Measurements from ENCODE around the gene GRK4.

Gene GRK4

DNA sequence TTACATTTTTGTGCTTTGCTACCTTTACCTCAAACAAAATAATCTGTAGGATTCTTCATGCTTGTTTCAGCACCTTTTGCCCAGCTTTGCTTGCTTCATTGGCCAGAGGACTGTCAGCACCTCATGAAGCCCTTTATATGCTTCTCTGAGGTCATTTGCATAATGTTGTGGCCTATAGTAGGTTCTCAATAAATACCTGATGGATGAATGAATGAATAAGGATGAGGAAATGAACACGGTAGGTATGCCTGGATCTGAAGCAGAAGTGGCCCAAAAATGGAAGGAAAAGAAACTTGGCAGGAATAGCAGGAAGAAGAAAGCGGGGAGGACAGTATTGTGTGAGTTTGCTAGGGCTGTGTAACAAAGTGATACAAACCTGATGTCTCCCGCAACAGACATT, 7.9 kb downstream of the GRK4 start:
- Histone ChIP-seq H3K9me2 (replicated peaks; ENCODE audit: insufficient read depth, low read length) (no peaks in the 10 kb centered on the region), H3K4me3 (ENCODE audit: insufficient read depth, low read length, poor library complexity, severe bottlenecking) (no peak overlapping the region), H3K36me3 (ENCODE audit: low read length) (no peaks in the 10 kb centered on the region), H4K20me1 (ENCODE audit: low read depth, low read length) (no peaks in the 10 kb centered on the region), H3F3A (ENCODE audit: insufficient read depth) (no peaks in the 10 kb centered on the region; the same call in 1 of the 2 replicates), H3K27ac (ENCODE audit: low read depth, low read length) (no peak overlapping the region), H3K9ac (ENCODE audit: low read length) (no peak overlapping the region), H3K27me3 (ENCODE audit: low read length) (no peaks in the 10 kb centered on the region), H2AFZ (ENCODE audit: low read depth, low read length, severe bottlenecking) (no peak overlapping the region), H3K79me2 (ENCODE audit: insufficient read depth, low read length) (peaks cover 5% of the 10 kb centered on the region; the same call in 1 of the 2 replicates), H3K9me3 (ENCODE audit: insufficient read depth, low read length) (no peaks in the 10 kb centered on the region), H3K4me2 (ENCODE audit: low read depth, low read length, poor library complexity, severe bottlenecking) (no peak overlapping the region)
- TF ChIP-seq, protein P1, sequence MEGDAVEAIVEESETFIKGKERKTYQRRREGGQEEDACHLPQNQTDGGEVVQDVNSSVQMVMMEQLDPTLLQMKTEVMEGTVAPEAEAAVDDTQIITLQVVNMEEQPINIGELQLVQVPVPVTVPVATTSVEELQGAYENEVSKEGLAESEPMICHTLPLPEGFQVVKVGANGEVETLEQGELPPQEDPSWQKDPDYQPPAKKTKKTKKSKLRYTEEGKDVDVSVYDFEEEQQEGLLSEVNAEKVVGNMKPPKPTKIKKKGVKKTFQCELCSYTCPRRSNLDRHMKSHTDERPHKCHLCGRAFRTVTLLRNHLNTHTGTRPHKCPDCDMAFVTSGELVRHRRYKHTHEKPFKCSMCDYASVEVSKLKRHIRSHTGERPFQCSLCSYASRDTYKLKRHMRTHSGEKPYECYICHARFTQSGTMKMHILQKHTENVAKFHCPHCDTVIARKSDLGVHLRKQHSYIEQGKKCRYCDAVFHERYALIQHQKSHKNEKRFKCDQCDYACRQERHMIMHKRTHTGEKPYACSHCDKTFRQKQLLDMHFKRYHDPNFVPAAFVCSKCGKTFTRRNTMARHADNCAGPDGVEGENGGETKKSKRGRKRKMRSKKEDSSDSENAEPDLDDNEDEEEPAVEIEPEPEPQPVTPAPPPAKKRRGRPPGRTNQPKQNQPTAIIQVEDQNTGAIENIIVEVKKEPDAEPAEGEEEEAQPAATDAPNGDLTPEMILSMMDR (IDR thresholded peaks at IDR 0.05; ENCODE audit: insufficient read depth, low read length, poor library complexity, severe bottlenecking): no peak
- no peak for TF ChIP-seq EZH2phosphoT487 (conservative IDR thresholded peaks at IDR 0.05; ENCODE audit: low read length)

DNA sequence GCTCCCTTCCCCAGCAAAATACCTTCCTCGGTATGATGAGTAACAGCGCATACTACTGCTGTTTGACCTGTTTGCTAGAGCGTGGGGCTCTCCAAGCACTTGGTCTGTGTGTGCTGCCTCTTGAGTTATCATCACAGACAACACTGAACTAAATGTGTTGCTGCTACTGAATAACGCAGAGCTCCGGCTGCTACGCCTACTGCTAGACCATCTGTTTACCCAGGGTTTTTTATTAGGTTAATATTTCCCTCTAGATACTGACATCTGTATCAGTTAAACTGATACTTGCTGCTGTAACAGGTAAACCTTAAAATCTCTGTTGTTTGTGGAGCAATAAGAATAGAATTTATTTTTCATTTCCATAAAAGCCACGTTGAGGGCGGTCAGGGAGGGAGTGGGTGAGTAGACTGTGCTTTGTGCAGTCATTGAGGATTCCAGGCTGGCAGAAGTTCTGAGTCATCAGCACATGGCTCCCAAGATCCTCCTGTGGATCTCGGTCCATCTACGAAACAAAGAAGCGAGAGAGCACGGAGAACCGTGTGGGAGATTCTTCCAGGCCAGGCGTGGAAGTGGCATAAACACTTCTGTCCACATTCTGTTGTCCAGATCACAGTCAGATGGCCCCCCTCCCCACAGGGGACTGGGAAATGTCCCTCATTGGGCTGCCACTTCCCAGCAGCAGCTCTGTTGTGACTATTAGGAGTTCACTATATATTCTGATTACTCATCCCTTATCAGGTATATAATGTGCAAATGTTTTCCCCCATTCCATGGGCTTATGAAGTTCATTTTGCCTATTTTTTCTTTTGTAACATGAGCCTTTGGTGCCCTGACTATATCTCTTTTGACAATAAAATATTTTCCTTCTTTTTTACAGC, 14.1 kb downstream of the GRK4 start:
- no peaks in the 10 kb centered on the region for H3K79me2 ChIP-seq (ENCODE audit: insufficient read depth, low read length)
- no peaks in the 10 kb centered on the region for H3K9me2 ChIP-seq (replicated peaks; ENCODE audit: insufficient read depth, low read length)
- TF ChIP-seq EZH2phosphoT487 (conservative IDR thresholded peaks at IDR 0.05; ENCODE audit: low read length): no peak
- TF ChIP-seq, protein P1 (IDR thresholded peaks at IDR 0.05; ENCODE audit: insufficient read depth, low read length, poor library complexity, severe bottlenecking): no peak
- no peaks in the 10 kb centered on the region for H3K36me3 ChIP-seq (ENCODE audit: low read length)
- H3K9me3 ChIP-seq (ENCODE audit: insufficient read depth, low read length): peaks cover 25% of the 10 kb centered on the region; the same call in 1 of the 2 replicates
- no peak overlapping the region for H2AFZ ChIP-seq (ENCODE audit: low read depth, low read length, severe bottlenecking)
- no peaks in the 10 kb centered on the region for H4K20me1 ChIP-seq (ENCODE audit: low read depth, low read length)
- H3K27me3 ChIP-seq (ENCODE audit: low read length): no peaks in the 10 kb centered on the region
- no peak overlapping the region for H3K4me2 ChIP-seq (ENCODE audit: low read depth, low read length, poor library complexity, severe bottlenecking)
- no peak overlapping the region for H3K27ac ChIP-seq (ENCODE audit: low read depth, low read length)
- H3K4me3 ChIP-seq (ENCODE audit: insufficient read depth, low read length, poor library complexity, severe bottlenecking): no peak overlapping the region
- no peak overlapping the region for H3K9ac ChIP-seq (ENCODE audit: low read length)
- H3F3A ChIP-seq (ENCODE audit: insufficient read depth): no peaks in the 10 kb centered on the region

DNA sequence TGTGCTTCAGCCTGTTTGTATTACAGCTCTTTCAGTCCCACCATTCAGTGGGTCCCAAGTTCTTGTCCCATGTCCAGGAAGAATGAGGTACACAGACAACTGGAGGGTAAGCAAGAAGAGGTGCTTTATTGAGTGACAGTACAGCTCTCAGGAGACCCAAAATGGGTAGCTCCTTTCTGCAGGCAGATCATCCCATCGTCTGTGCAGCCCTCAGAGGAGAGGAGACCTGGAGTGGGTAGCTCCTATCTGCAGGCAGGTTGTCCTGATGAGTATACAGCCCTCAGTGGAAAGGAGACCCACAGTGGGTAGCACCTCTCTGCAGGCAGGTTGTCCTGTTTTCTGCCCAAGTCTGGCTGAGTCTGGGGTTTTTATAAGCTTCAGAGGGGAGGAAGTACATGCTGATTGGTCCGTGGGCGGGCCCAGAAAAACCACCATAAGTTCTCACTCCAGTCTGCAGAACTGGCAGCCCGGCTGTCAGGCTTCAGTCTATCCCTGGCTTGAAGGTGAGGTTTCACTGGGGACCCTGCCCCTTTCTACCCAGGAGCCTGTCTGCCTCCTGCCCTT, 18.0 kb downstream of the GRK4 start:
- no peaks in the 10 kb centered on the region for H3F3A ChIP-seq (ENCODE audit: insufficient read depth)
- H3K9me2 ChIP-seq (replicated peaks; ENCODE audit: insufficient read depth, low read length): no peaks in the 10 kb centered on the region
- H3K36me3 ChIP-seq (ENCODE audit: low read length): no peaks in the 10 kb centered on the region
- H3K9me3 ChIP-seq (ENCODE audit: insufficient read depth, low read length): peaks cover 37% of the 10 kb centered on the region; the same call in 1 of the 2 replicates
- H3K27ac ChIP-seq (ENCODE audit: low read depth, low read length): no peak overlapping the region
- no peak overlapping the region for H3K9ac ChIP-seq (ENCODE audit: low read length)
- no peaks in the 10 kb centered on the region for H3K27me3 ChIP-seq (ENCODE audit: low read length)
- H3K4me3 ChIP-seq (ENCODE audit: insufficient read depth, low read length, poor library complexity, severe bottlenecking): no peak overlapping the region
- no peak for TF ChIP-seq EZH2phosphoT487 (conservative IDR thresholded peaks at IDR 0.05; ENCODE audit: low read length)
- TF ChIP-seq, protein P1 (IDR thresholded peaks at IDR 0.05; ENCODE audit: insufficient read depth, low read length, poor library complexity, severe bottlenecking): no peak
- no peaks in the 10 kb centered on the region for H4K20me1 ChIP-seq (ENCODE audit: low read depth, low read length)
- H2AFZ ChIP-seq (ENCODE audit: low read depth, low read length, severe bottlenecking): no peak overlapping the region
- H3K4me2 ChIP-seq (ENCODE audit: low read depth, low read length, poor library complexity, severe bottlenecking): no peak overlapping the region
- H3K79me2 ChIP-seq (ENCODE audit: insufficient read depth, low read length): no peaks in the 10 kb centered on the region
